A549 (cell line): Measurements from ENCODE around the gene MAP1S.

ENCODE experiments used
- BHLHE40 ChIP-seq: IDR thresholded peaks from 2 replicates; pipeline ENCODE4 v1.6.1; 2012; ENCODE audit warnings: low read depth, low read length, inconsistent platforms
- KDM5A ChIP-seq: fragments of 200-600 bp; sonication (generic); IDR thresholded peaks from 2 replicates; pipeline ENCODE4 v1.6.1; 2016; ENCODE audit warnings: antibody characterized with exemption, mild to moderate bottlenecking
- MAZ ChIP-seq: fragments of 150-350 bp; IDR thresholded peaks from 2 replicates; pipeline ENCODE4 v1.6.1; 2014; ENCODE audit warnings: antibody characterized with exemption, low read depth, low read length, borderline replicate concordance
- POLR2A ChIP-seq: IDR thresholded peaks from 2 replicates; pipeline ENCODE4 v1.6.1; 2012; ENCODE audit warnings: mild to moderate bottlenecking, low read length
- RAD21 ChIP-seq, 2 experiments: fragments of >200 bp in 1 of 2; sonication (Bioruptor Twin) in 1 of 2; formaldehyde crosslinking in 1 of 2; IDR thresholded peaks in 1 of 2; conservative IDR thresholded peaks in 1 of 2; 2 replicates in 1 of 2; 3 replicates in 1 of 2; pipeline ENCODE4 v1.6.1; 2012 to 2018; ENCODE audit warnings: inconsistent platforms in 1 of 2
- TP53 ChIP-seq: fragments of 250-450 bp; sonication (Bioruptor Pico); IDR thresholded peaks from 2 replicates; pipeline ENCODE4 v1.5.0; 2021; ENCODE audit warnings: mild to moderate bottlenecking, moderate library complexity
- TF ChIP-seq, protein P1 (sequence below): fragments of >200 bp; sonication (Bioruptor Twin); formaldehyde crosslinking; IDR thresholded peaks from 3 replicates; pipeline ENCODE4 v1.5.1; 2016
- TF ChIP-seq, protein P2 (sequence below): fragments of 200-600 bp; sonication (generic); IDR thresholded peaks from 2 replicates; pipeline ENCODE4 v1.6.1; 2016; ENCODE audit warnings: antibody characterized with exemption, mild to moderate bottlenecking, moderate library complexity
- TF ChIP-seq, protein P3 (sequence below): IDR thresholded peaks from 2 replicates; pipeline ENCODE4 v1.6.1; 2012

DNA sequence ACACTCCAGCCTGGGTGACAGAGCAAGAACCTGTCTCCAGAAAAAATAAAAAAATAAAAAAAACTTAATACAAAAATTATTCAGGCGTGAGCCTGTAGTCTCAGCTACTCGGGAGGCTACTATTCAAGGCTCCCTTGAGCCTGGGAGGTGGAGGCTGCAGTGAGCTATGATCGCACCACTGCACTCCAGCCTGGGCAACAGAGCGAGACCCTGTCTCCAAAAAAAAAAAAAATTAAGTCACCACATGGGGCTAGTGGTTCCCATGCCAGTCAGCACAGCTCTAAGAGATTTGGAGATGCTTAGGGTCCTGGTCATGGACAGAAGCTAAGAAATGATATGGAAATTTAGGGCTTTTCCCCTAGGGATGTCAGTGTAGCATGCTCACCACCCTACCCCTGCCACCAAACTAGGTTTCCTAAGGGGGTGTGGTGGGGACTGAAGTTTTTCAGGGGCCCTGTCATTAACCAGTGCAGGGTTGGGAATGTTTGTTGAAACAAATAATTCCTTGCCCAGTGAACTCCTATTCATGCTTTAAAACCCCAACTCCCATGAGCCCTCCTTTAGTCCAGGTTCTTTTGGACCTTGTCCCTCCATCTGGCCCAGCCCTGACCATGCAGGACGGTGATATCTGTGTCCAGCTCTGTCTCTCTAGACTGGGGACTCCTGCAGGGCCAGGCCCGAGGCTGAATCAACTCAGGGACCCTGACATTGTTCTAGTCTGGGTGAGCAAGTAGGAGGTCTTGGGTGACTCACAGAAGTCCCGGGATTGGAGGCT, 33.8 kb downstream of the MAP1S start:
- TF ChIP-seq, protein P1, sequence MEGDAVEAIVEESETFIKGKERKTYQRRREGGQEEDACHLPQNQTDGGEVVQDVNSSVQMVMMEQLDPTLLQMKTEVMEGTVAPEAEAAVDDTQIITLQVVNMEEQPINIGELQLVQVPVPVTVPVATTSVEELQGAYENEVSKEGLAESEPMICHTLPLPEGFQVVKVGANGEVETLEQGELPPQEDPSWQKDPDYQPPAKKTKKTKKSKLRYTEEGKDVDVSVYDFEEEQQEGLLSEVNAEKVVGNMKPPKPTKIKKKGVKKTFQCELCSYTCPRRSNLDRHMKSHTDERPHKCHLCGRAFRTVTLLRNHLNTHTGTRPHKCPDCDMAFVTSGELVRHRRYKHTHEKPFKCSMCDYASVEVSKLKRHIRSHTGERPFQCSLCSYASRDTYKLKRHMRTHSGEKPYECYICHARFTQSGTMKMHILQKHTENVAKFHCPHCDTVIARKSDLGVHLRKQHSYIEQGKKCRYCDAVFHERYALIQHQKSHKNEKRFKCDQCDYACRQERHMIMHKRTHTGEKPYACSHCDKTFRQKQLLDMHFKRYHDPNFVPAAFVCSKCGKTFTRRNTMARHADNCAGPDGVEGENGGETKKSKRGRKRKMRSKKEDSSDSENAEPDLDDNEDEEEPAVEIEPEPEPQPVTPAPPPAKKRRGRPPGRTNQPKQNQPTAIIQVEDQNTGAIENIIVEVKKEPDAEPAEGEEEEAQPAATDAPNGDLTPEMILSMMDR, result no peak
- TF ChIP-seq POLR2A, result no peak
- TF ChIP-seq RAD21 (conservative IDR thresholded peaks at IDR 0.05 in 1 of 2, IDR thresholded peaks at IDR 0.05 in 1 of 2), result no peak
- no peak for TF ChIP-seq KDM5A
- no peak for TF ChIP-seq BHLHE40
- no peak for TF ChIP-seq MAZ
- TF ChIP-seq, protein P2, sequence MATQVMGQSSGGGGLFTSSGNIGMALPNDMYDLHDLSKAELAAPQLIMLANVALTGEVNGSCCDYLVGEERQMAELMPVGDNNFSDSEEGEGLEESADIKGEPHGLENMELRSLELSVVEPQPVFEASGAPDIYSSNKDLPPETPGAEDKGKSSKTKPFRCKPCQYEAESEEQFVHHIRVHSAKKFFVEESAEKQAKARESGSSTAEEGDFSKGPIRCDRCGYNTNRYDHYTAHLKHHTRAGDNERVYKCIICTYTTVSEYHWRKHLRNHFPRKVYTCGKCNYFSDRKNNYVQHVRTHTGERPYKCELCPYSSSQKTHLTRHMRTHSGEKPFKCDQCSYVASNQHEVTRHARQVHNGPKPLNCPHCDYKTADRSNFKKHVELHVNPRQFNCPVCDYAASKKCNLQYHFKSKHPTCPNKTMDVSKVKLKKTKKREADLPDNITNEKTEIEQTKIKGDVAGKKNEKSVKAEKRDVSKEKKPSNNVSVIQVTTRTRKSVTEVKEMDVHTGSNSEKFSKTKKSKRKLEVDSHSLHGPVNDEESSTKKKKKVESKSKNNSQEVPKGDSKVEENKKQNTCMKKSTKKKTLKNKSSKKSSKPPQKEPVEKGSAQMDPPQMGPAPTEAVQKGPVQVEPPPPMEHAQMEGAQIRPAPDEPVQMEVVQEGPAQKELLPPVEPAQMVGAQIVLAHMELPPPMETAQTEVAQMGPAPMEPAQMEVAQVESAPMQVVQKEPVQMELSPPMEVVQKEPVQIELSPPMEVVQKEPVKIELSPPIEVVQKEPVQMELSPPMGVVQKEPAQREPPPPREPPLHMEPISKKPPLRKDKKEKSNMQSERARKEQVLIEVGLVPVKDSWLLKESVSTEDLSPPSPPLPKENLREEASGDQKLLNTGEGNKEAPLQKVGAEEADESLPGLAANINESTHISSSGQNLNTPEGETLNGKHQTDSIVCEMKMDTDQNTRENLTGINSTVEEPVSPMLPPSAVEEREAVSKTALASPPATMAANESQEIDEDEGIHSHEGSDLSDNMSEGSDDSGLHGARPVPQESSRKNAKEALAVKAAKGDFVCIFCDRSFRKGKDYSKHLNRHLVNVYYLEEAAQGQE, result no peak
- TF ChIP-seq, protein P3, sequence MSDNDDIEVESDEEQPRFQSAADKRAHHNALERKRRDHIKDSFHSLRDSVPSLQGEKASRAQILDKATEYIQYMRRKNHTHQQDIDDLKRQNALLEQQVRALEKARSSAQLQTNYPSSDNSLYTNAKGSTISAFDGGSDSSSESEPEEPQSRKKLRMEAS, result no peak
- no peak for TF ChIP-seq TP53 (CRISPR knock-in tag)
